CD4-positive, CD25-positive, alpha-beta regulatory T cell (primary cell): Measurements from ENCODE around the gene ADM2. TPM values are rescaled to one million over a fixed set of nuclear protein-coding genes. Genes with fewer than 3 reads are reported as not detected.

Source experiments
- ATAC-seq, 2 donors: fragments of 150-1000 bp; cut with Tn5 transposase; one replicate each; pipeline ENCODE4 v1.10.0; 2021; ENCODE audit warnings: low read depth in 2 of 2, moderate number of reproducible peaks in 2 of 2, moderate library complexity in 1 of 2
- DNase-seq, 3 donors: peaks; one replicate each; pipeline versions ENCODE4 v3.0.0 to v3.0.0-alpha.2; 2012 to 2022; ENCODE audit warnings: mixed read lengths in 1 of 3
- H3K27ac ChIP-seq: one replicate; pipeline ENCODE4 v1.7.0; 2013; ENCODE audit warnings: mild to moderate bottlenecking, low read length; ENCODE audit not compliant: insufficient read depth, poor library complexity, severe bottlenecking
- H3K27me3 ChIP-seq: one replicate; pipeline ENCODE4 v1.7.0; 2013; ENCODE audit warnings: low read length; ENCODE audit not compliant: control insufficient read depth, insufficient read depth
- H3K36me3 ChIP-seq: one replicate; pipeline ENCODE4 v1.7.0; 2013; ENCODE audit warnings: mild to moderate bottlenecking, low read length, moderate library complexity; ENCODE audit not compliant: control insufficient read depth, insufficient read depth
- H3K4me1 ChIP-seq: 2 replicates; pipeline ENCODE4 v1.7.0; 2013; ENCODE audit warnings: mild to moderate bottlenecking, low read length; ENCODE audit not compliant: insufficient read depth, control insufficient read depth, poor library complexity, severe bottlenecking
- H3K4me3 ChIP-seq: one replicate; pipeline ENCODE4 v1.7.0; 2013; ENCODE audit warnings: low read depth, mild to moderate bottlenecking, low read length, moderate library complexity
- H3K9me3 ChIP-seq, 2 experiments: 1 replicate in 1 of 2; 2 replicates in 1 of 2; pipeline ENCODE4 v1.7.0; 2013; ENCODE audit warnings: low read length in 2 of 2, mild to moderate bottlenecking in 1 of 2, moderate library complexity in 1 of 2; ENCODE audit not compliant: control insufficient read depth in 2 of 2
- H3K27ac Mint-ChIP-seq, 3 donors: one replicate each; pipeline ENCODE4 v1.8.0; 2020 to 2022; ENCODE audit warnings: mild to moderate bottlenecking in 3 of 3, mixed read lengths in 3 of 3, moderate library complexity in 2 of 3
- H3K27me3 Mint-ChIP-seq: one replicate; pipeline ENCODE4 v1.8.0; 2022; ENCODE audit warnings: mild to moderate bottlenecking, mixed read lengths
- H3K36me3 Mint-ChIP-seq: one replicate; pipeline ENCODE4 v1.8.0; 2020; ENCODE audit warnings: mixed read lengths
- H3K4me1 Mint-ChIP-seq, 4 donors: one replicate each; pipeline ENCODE4 v1.8.0; 2020 to 2022; ENCODE audit warnings: mixed read lengths in 4 of 4, mild to moderate bottlenecking in 1 of 4
- H3K4me3 Mint-ChIP-seq, 4 donors: one replicate each; pipeline ENCODE4 v1.8.0; 2020 to 2022; ENCODE audit warnings: mild to moderate bottlenecking in 4 of 4, mixed read lengths in 4 of 4, moderate library complexity in 3 of 4
- H3K9me3 Mint-ChIP-seq, 7 donors: one replicate each; pipeline ENCODE4 v1.8.0; 2020 to 2022; ENCODE audit warnings: mixed read lengths in 7 of 7, mild to moderate bottlenecking in 3 of 7, moderate library complexity in 2 of 7
- polyA plus RNA-seq, 4 donors: library from polyadenylated mRNA; unstranded; fragments of 300-500 nt; fragmentation: Illumina TruSeq; gene quantifications; one replicate each; pipeline ENCODE4 v1.2.3, GENCODE V29; 2021
- total RNA-seq: library from RNA; stranded (reverse); gene quantifications from one replicate; pipeline ENCODE4 v1.2.3, GENCODE V29; 2022

The ADM2 gene
- total and polyA plus RNA-seq, 5 donors from 2014 or later: 0.06 to 1.9 (median 0.37) TPM

DNA sequence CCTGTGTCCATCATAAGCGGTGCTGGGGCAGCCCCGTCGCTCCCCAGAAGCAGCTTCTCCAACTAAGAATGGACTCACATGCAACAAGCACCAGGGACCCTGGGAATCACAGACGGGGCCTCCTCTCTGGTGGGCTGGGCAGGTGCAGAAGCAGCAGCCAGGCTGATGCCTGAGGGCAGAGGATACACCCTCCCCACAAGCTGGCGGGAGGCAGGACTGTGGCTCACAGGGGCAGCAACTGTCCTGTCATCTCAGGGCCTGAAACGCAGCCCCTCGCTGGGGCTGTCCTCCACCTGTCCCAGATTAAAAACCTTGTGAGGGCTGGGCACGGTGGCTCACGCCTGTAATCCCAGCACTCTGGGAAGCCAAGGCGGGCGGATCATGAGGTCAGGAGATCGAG lies 3.4 kb upstream of the ADM2 start:
- no peak overlapping the region for H3K27ac Mint-ChIP-seq
- peaks cover 21% of the 10 kb centered on the region for H3K27me3 Mint-ChIP-seq
- H3K4me3 Mint-ChIP-seq: peak overlapping the region in 3 of 4 donors; percentile 33 to 81 (median 61)
- Histone ChIP-seq H3K27ac (no peak overlapping the region), H3K9me3 (no peaks in the 10 kb centered on the region), H3K4me3 (no peak overlapping the region), H3K4me1 (peaks cover 39% of the 10 kb centered on the region), H3K27me3 (no peaks in the 10 kb centered on the region), H3K36me3 (no peaks in the 10 kb centered on the region)
- peaks cover 5% of the 10 kb centered on the region for H3K36me3 Mint-ChIP-seq
- H3K4me1 Mint-ChIP-seq: peaks cover 0 to 30% (median 15%) of the 10 kb centered on the region in 4 donors
- no peaks in the 10 kb centered on the region for H3K9me3 Mint-ChIP-seq
- DNase-seq: no peak
- no peak for ATAC-seq

- H3K9me3 Mint-ChIP-seq: no peaks in the 10 kb centered on the region
- no peaks in the 10 kb centered on the region for H3K27me3 ChIP-seq
- H3K36me3 Mint-ChIP-seq: no peaks in the 10 kb centered on the region
- H3K27ac Mint-ChIP-seq: peak overlapping the region in 1 of 3 donors; percentile 31
- no peak overlapping the region for H3K27ac ChIP-seq
- DNase-seq (no peak), ATAC-seq (no peak)
- H3K4me1 ChIP-seq: peaks cover 26% of the 10 kb centered on the region
- no peaks in the 10 kb centered on the region for H3K36me3 ChIP-seq
- no peak overlapping the region for H3K4me3 ChIP-seq
- H3K4me3 Mint-ChIP-seq: peak overlapping the region; percentile 59 to 86 (median 80)
- peaks cover 21% of the 10 kb centered on the region for H3K27me3 Mint-ChIP-seq
- H3K4me1 Mint-ChIP-seq: peaks cover 0 to 18% (median 7%) of the 10 kb centered on the region in 4 donors
- H3K9me3 ChIP-seq: no peaks in the 10 kb centered on the region
These were observed 1.6 kb upstream of the ADM2 start for GRCh38 chr22:50479721-50480120.

GRCh38 chr22:50481045-50481439 lies 301 bp upstream of the ADM2 start:
- Mint-ChIP-seq H3K36me3 (no peaks in the 10 kb centered on the region), H3K4me1 (peaks cover 0 to 11% (median 4%) of the 10 kb centered on the region in 4 donors), H3K9me3 (no peaks in the 10 kb centered on the region), H3K27ac (peak overlapping the region in 1 of 3 donors; percentile 36), H3K27me3 (peaks cover 26% of the 10 kb centered on the region), H3K4me3 (peak overlapping the region in 2 of 4 donors; percentile 79 to 80)
- no peaks in the 10 kb centered on the region for H3K27me3 ChIP-seq
- no peak for DNase-seq
- no peak overlapping the region for H3K4me3 ChIP-seq
- H3K27ac ChIP-seq: no peak overlapping the region
- H3K4me1 ChIP-seq: peaks cover 19% of the 10 kb centered on the region
- ATAC-seq: no peak
- no peaks in the 10 kb centered on the region for H3K9me3 ChIP-seq
- no peaks in the 10 kb centered on the region for H3K36me3 ChIP-seq

- no peaks in the 10 kb centered on the region for H3K9me3 ChIP-seq
- H3K4me3 Mint-ChIP-seq: peak overlapping the region in 3 of 4 donors; percentile 71 to 80 (median 78)
- H3K4me1 Mint-ChIP-seq: peaks cover 0 to 13% (median 4%) of the 10 kb centered on the region in 4 donors
- H3K36me3 ChIP-seq: no peaks in the 10 kb centered on the region
- ATAC-seq (no peak), DNase-seq (no peak)
- peaks cover 19% of the 10 kb centered on the region for H3K4me1 ChIP-seq
- H3K36me3 Mint-ChIP-seq: no peaks in the 10 kb centered on the region
- no peak overlapping the region for H3K4me3 ChIP-seq
- H3K27me3 ChIP-seq: no peaks in the 10 kb centered on the region
- H3K27ac ChIP-seq: no peak overlapping the region
- H3K27me3 Mint-ChIP-seq: peaks cover 31% of the 10 kb centered on the region
- no peak overlapping the region for H3K27ac Mint-ChIP-seq
- no peaks in the 10 kb centered on the region for H3K9me3 Mint-ChIP-seq
These were observed 1.0 kb downstream of the ADM2 start for GRCh38 chr22:50482107-50483074.

GRCh38 chr22:50483106-50483505 lies 1.8 kb downstream of the ADM2 start:
- Mint-ChIP-seq H3K4me1 (peaks cover 0 to 13% (median 4%) of the 10 kb centered on the region in 4 donors), H3K36me3 (no peaks in the 10 kb centered on the region), H3K4me3 (peak overlapping the region in 2 of 4 donors; percentile 46 to 60), H3K27ac (no peak overlapping the region), H3K9me3 (no peaks in the 10 kb centered on the region), H3K27me3 (peaks cover 31% of the 10 kb centered on the region)
- ATAC-seq (no peak), DNase-seq (no peak)
- Histone ChIP-seq H3K27ac (no peak overlapping the region), H3K36me3 (no peaks in the 10 kb centered on the region), H3K4me1 (peaks cover 19% of the 10 kb centered on the region), H3K27me3 (no peaks in the 10 kb centered on the region), H3K4me3 (no peak overlapping the region), H3K9me3 (no peaks in the 10 kb centered on the region)

DNA sequence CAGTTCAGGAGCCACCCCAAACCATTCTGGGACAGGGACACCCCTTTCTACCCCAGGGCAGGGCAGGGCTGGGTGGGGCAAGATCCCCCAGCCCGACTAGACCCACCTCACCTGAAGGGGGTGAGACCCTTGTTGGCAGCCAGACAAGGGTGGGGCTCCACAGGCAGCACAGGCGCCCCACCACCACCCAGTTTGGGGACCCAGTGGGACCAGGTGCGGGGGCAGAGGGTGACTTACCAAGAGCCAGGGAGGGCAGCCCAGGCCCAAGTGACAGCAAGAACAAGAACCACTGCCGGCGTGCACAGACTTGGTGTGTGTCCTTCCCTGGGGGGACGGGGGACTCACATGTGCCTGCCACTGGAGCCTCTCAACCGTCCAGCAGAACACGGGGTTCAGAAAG lies 2.2 kb downstream of the ADM2 start:
- no peak for DNase-seq
- peak overlapping the region in 1 of 4 donors; percentile 5 for H3K4me3 Mint-ChIP-seq

GRCh38 chr22:50483977-50484853 lies 2.9 kb downstream of the ADM2 start:
- H3K27ac ChIP-seq: no peak overlapping the region

More for the DNA sequence above, 2.2 kb downstream of the ADM2 start:
- Histone ChIP-seq H3K9me3 (no peaks in the 10 kb centered on the region), H3K36me3 (no peaks in the 10 kb centered on the region), H3K4me3 (no peak overlapping the region), H3K27me3 (no peaks in the 10 kb centered on the region), H3K27ac (no peak overlapping the region), H3K4me1 (peaks cover 19% of the 10 kb centered on the region)
- H3K4me1 Mint-ChIP-seq: peaks cover 0 to 13% (median 4%) of the 10 kb centered on the region in 4 donors
- no peaks in the 10 kb centered on the region for H3K9me3 Mint-ChIP-seq
- ATAC-seq: no peak
- H3K27ac Mint-ChIP-seq: no peak overlapping the region
- H3K36me3 Mint-ChIP-seq: no peaks in the 10 kb centered on the region
- H3K27me3 Mint-ChIP-seq: peaks cover 29% of the 10 kb centered on the region

More at GRCh38 chr22:50483977-50484853, 2.9 kb downstream of the ADM2 start:
- H3K4me1 ChIP-seq: peaks cover 19% of the 10 kb centered on the region
- no peaks in the 10 kb centered on the region for H3K9me3 ChIP-seq
- ATAC-seq (no peak), DNase-seq (no peak)
- Mint-ChIP-seq H3K4me1 (peaks cover 0 to 13% (median 4%) of the 10 kb centered on the region in 4 donors), H3K27ac (no peak overlapping the region), H3K4me3 (peak overlapping the region in 1 of 4 donors; percentile 5), H3K9me3 (no peaks in the 10 kb centered on the region), H3K27me3 (peaks cover 24% of the 10 kb centered on the region), H3K36me3 (no peaks in the 10 kb centered on the region)
- no peaks in the 10 kb centered on the region for H3K36me3 ChIP-seq
- no peak overlapping the region for H3K4me3 ChIP-seq
- H3K27me3 ChIP-seq: no peaks in the 10 kb centered on the region
